ENCODE measurements around the gene PCDHGA9. TPM values are rescaled to one million over a fixed set of nuclear protein-coding genes. Genes with fewer than 3 reads are reported as not detected.

PCDHGA9 gene
- total RNA-seq, result 4.3 TPM
- long read RNA-seq, full-length matches to known transcripts, result 1 of 1 reads
- long read RNA-seq, partial matches to known transcripts, result 0 of 1 reads
- long read RNA-seq, other reads (novel, unspliced or antisense), result 0 of 1 reads

- intact Hi-C loops (cut with DNase I), result no loop called here
- DNase-seq (no peak), ATAC-seq (ENCODE audit: poor library complexity) (no peak)
Observed at GRCh38 chr5:141402553-141403243, at the start of gene PCDHGA9. PCDHGA9 (plus strand) TSS chr5:141402778; CDS start chr5:141402953, 175 bp downstream.

DNA sequence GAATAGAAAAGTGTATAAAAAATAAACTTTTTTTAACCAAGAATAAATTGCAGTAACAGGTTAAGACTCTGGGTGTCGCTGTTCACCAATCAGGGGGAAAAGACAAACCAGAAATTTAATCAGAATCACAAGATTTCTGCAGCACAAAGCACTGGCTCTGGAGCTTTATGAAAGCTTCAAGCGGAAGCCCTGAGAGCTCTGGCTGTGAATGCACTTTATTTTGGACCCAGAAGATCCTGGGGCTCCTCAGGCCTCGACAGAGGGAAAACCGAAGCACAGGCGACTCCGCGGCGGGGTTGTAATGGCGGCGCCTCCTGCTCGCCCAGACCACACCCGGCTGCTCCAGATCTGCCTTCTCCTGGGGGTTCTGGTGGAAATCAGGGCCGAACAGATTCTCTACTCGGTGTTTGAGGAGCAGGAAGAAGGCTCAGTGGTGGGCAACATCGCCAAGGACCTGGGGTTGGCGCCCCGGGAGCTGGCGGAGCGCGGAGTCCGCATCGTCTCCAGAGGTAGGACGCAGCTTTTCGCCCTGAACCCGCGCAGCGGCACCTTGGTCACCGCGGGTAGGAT, 47.6 kb upstream of the PCDHGA9 start, which contains the start of gene PCDHGA4:
Gene PCDHGA4, plus strand, starts transcription at position 122 of the 570 bp plus-strand sequence. Its CDS starts 87 bp downstream, at position 209.
- intact Hi-C loops (cut with DNase I), result no loop called here
- DNase-seq, result no peak
- ATAC-seq (ENCODE audit: poor library complexity), result no peak

GRCh38 chr5:141355641-141356040, 46.9 kb upstream of the PCDHGA9 start:
- ATAC-seq (ENCODE audit: poor library complexity), result no peak
- intact Hi-C loops (cut with DNase I), result no loop called here

GRCh38 chr5:141356133-141356532, 46.4 kb upstream of the PCDHGA9 start:
- ATAC-seq (ENCODE audit: poor library complexity) (no peak), DNase-seq (no peak)
- intact Hi-C loops (cut with DNase I), result no loop called here

More at GRCh38 chr5:141355641-141356040, 46.9 kb upstream of the PCDHGA9 start:
- no peak for DNase-seq

DNA sequence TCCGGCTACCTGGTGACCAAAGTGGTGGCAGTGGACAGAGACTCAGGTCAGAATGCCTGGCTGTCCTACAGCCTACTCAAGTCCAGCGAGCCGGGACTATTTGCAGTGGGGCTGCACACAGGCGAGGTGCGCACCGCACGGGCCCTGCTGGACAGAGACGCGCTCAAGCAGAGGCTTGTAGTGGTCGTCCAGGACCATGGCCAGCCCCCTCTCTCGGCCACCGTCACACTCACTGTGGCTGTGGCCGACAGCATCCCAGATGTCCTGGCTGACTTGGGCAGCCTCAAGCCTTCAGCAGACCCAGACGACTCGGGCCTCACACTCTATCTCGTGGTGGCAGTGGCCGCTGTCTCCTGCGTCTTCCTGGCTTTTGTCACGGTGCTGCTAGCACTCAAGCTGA, 45.6 kb upstream of the PCDHGA9 start:
- intact Hi-C loops (cut with DNase I), result no loop called here
- ATAC-seq (ENCODE audit: poor library complexity) (peak; percentile 7), DNase-seq (no peak)

DNA sequence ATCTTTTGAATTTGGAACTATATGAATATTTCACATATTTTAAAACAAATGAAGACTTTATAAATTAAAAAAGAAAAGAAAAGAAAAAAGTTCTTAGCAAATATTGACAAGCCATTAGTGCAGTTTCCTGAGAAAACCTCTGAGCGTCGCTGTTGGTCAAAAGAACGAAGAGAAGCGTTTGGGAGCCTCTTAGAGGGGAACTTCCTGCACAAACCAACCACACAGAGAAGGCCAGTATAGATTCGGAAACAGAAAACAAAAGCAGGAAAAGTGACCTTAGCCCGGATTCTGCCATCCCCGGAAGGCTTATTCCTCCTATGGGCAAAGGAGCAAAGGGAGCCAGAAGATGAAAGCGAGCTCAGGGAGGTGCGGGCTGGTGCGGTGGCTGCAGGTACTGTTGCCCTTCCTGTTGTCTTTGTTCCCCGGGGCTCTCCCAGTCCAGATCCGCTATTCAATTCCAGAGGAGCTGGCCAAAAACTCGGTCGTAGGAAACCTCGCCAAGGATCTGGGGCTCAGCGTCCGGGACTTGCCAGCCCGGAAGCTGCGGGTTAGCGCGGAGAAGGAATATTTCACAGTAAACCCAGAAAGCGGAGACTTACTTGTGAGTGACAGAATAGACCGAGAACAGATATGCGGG, 42.7 kb upstream of the PCDHGA9 start, which contains the start of gene PCDHGB2:
Gene PCDHGB2, plus strand, starts transcription at position 205 of the 637 bp plus-strand sequence. Its CDS starts 142 bp downstream, at position 347.
- ATAC-seq (ENCODE audit: poor library complexity) (peak; percentile 57), DNase-seq (no peak)
- intact Hi-C loops (cut with DNase I), result no loop called here

DNA sequence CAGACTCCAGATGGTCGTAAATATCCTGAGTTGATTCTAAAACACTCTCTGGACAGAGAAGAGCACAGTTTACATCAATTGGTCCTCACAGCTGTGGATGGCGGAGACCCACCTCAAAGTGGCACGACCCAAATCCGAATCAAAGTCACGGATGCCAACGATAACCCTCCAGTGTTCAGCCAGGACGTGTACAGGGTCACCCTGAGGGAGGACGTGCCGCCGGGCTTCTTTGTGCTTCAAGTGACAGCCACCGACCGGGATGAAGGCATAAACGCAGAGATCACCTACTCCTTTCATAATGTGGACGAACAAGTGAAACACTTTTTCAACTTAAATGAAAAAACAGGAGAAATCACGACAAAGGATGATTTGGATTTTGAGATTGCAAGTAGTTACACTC, 41.9 kb upstream of the PCDHGA9 start:
- ATAC-seq (ENCODE audit: poor library complexity), result peak; percentile 21
- no peak for DNase-seq
- intact Hi-C loops (cut with DNase I), result no loop called here

GRCh38 chr5:141362719-141363118, 39.9 kb upstream of the PCDHGA9 start:
- DNase-seq (no peak), ATAC-seq (ENCODE audit: poor library complexity) (no peak)
- intact Hi-C loops (cut with DNase I), result no loop called here

- intact Hi-C loops (cut with DNase I), result no loop called here
Observed at GRCh38 chr5:141363952-141364660, 38.5 kb upstream of the PCDHGA9 start, which contains the start of gene PCDHGA5. PCDHGA5 (plus strand) TSS chr5:141364162; CDS start chr5:141364331, 169 bp downstream.

DNA sequence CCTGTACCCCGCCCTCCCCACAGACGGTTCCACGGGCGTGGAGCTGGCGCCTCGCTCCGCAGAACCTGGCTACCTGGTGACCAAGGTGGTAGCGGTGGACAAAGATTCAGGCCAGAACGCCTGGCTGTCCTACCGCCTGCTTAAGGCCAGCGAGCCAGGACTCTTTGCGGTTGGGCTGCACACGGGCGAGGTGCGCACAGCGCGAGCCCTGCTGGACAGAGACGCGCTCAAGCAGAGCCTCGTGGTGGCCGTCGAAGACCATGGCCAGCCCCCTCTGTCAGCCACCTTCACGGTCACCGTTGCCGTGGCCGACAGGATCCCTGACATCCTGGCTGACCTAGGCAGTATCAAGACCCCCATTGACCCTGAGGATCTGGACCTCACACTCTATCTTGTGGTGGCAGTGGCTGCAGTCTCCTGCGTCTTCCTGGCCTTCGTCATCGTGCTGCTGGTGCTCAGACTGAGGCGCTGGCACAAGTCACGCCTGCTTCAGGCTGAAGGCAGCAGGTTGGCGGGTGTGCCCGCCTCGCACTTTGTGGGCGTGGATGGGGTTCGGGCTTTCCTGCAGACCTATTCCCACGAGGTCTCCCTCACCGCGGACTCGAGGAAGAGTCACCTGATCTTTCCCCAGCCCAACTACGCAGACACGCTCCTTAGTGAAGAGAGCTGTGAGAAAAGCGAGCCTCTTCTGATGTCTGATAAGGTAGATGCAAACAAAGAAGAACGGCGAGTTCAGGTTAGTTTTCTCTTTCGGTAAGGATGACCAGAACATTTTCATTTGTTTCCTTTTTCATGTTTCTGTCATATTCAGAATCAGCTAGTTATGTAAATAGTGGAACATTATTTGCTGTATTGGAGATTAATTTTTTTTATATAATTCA, 36.3 kb upstream of the PCDHGA9 start:
- ATAC-seq (ENCODE audit: poor library complexity), result no peak
- no peak for DNase-seq
- intact Hi-C loops (cut with DNase I), result no loop called here

More at GRCh38 chr5:141363952-141364660, 38.5 kb upstream of the PCDHGA9 start, which contains the start of gene PCDHGA5:
- DNase-seq (no peak), ATAC-seq (ENCODE audit: poor library complexity) (peak; percentile 64)

GRCh38 chr5:141369994-141370848, 32.4 kb upstream of the PCDHGA9 start, which contains the start of gene PCDHGB3:
PCDHGB3 (plus strand) TSS chr5:141370242; CDS start chr5:141370395, 153 bp downstream.
- DNase-seq, result peak; percentile 75
- ATAC-seq (ENCODE audit: poor library complexity), result peak; percentile 89
- intact Hi-C loops (cut with DNase I), result no loop called here

- intact Hi-C loops (cut with DNase I), result no loop called here
- ATAC-seq (ENCODE audit: poor library complexity) (peak; percentile 55), DNase-seq (no peak)
Observed at GRCh38 chr5:141371572-141372475, 30.8 kb upstream of the PCDHGA9 start.

DNA sequence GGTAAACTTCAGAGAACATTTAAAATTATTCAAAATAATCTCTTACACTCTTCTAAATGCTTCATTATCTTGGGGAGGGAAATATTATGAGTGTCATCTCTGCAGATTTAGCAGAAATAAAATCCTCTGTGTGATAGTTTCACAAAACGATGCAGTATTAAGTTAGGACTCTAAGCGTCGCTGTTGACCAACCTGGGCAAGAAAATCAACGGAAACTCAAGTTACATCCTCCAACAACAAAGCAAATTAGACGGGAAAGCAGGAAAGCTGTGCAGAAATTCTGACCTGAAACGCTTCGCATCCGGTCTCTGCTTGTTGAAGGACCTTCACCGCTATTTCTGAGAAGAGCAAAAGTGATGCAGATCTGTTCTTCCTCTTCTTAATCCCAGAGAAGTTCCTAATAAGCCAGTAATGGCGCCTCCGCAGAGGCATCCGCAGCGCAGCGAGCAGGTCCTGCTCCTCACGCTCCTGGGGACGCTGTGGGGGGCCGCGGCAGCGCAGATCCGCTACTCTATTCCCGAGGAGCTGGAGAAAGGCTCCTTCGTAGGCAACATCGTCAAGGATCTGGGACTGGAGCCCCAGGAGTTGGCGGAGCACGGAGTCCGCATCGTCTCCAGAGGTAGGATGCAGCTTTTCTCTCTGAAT, 28.8 kb upstream of the PCDHGA9 start, which contains the start of gene PCDHGA6:
Gene PCDHGA6, plus strand, starts transcription at position 219 of the 645 bp plus-strand sequence. Its CDS starts 193 bp downstream, at position 412.
- intact Hi-C loops (cut with DNase I), result no loop called here
- ATAC-seq (ENCODE audit: poor library complexity), result peak; percentile 37

GRCh38 chr5:141374627-141375026, 28.0 kb upstream of the PCDHGA9 start:
- DNase-seq, result no peak
- intact Hi-C loops (cut with DNase I), result no loop called here
- ATAC-seq (ENCODE audit: poor library complexity), result peak; percentile 72

More for the DNA sequence above, 28.8 kb upstream of the PCDHGA9 start, which contains the start of gene PCDHGA6:
- no peak for DNase-seq

Data from Right ventricle myocardium superior (tissue), 1 donor.